ENCODE measurements around the gene TXNDC11.

TXNDC11 gene

DNA sequence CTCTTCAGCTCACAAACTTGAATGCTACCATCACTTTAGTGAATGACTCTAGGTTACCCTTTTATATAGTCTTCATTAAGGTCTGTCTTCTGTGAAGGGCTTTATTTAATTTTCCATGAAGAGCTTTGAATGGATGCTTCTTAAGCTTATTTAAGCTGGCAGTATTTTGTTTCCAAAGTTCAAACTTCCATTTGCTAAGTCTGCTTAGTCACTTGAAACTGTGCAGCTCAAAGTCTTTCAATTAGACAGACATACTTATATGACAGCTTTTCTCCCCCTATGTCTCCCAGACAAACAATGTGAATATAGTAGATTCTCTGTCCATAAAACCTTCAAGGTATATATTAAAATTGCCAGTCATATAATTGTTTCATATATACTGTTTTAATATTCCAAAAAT lies 23.5 kb downstream of the TXNDC11 start:
- TF ChIP-seq, protein P1, sequence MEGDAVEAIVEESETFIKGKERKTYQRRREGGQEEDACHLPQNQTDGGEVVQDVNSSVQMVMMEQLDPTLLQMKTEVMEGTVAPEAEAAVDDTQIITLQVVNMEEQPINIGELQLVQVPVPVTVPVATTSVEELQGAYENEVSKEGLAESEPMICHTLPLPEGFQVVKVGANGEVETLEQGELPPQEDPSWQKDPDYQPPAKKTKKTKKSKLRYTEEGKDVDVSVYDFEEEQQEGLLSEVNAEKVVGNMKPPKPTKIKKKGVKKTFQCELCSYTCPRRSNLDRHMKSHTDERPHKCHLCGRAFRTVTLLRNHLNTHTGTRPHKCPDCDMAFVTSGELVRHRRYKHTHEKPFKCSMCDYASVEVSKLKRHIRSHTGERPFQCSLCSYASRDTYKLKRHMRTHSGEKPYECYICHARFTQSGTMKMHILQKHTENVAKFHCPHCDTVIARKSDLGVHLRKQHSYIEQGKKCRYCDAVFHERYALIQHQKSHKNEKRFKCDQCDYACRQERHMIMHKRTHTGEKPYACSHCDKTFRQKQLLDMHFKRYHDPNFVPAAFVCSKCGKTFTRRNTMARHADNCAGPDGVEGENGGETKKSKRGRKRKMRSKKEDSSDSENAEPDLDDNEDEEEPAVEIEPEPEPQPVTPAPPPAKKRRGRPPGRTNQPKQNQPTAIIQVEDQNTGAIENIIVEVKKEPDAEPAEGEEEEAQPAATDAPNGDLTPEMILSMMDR (IDR thresholded peaks at IDR 0.05; ENCODE audit: borderline replicate concordance, insufficient read depth, low read depth, low read length) = no peak
- H3K4me3 ChIP-seq (ENCODE audit: low read depth, low read length) = no peak overlapping the region

DNA sequence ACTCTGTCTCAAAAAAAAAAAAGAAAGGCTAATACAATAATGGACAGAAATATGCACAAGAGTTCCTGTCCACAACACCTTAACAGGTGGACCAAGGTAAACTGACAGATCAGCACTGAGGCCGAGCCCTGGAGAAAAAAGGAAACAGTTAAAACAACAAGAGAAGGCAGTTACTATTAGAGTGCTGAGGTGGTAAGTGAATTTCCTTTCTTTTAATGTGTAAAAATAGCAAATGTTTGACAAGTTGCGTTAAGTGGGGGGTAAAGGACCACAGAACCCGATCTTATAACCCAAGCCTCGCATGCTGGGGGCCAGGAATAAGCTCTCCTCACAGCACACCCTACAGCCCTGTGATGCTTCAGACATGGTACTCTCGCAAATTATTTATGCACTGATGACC lies 24.8 kb downstream of the TXNDC11 start:
- TF ChIP-seq, protein P1 (IDR thresholded peaks at IDR 0.05; ENCODE audit: borderline replicate concordance, insufficient read depth, low read depth, low read length) = no peak
- no peak overlapping the region for H3K4me3 ChIP-seq (ENCODE audit: low read depth, low read length)

DNA sequence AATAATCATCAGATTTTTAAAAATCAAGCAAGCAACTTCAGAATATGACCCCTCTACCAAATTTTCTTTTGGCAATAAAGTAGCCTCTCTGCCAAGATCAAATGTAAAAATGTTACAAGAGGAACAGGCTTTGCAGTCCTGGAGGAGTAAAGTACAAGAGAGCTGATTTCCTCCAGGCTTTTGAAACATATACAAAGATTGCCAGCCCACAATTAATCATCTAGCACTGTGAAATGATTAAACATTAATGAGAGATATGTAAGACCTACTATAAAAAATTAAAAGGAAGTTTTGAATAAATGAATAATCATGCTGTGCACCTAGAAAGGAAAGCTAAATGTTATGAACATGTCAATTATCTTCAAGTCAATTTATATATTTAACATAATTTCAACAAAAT lies 26.3 kb downstream of the TXNDC11 start:
- H3K4me3 ChIP-seq (ENCODE audit: low read depth, low read length) = no peak overlapping the region
- TF ChIP-seq, protein P1 (IDR thresholded peaks at IDR 0.05; ENCODE audit: borderline replicate concordance, insufficient read depth, low read depth, low read length) = no peak

DNA sequence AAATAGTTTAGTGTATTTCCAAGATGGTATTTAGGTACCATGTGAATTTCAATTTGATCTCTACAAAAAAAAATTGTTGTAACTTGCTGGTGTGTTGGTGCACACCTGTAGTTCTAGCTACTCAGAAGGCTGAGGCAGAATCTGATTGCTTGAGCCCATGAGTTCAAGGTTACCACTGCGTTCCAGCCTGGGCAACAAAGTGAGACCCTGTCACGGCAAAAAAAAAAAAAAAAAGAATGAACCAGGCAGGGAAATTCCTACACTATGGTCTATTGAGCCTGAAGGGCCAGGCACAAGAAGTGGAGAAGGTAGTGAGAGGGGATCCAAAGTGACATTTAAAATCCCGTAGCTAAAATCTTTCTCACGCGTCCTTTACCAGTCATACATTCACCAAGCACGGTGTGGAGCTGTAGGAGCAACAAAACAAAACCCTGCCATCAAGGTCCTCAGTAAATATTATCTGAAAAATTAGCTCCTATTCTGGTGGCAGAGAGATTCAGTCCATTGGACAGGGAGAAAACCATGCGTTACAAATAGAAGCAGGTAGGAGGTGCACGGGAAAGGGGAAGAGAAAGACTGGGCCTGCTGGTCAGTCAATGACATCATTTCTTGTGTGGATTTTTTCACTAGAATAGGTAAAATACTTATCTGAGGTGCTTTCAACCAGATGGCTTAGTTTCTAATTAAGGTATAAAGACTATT lies 27.3 kb downstream of the TXNDC11 start:
- TF ChIP-seq, protein P1 (IDR thresholded peaks at IDR 0.05; ENCODE audit: borderline replicate concordance, insufficient read depth, low read depth, low read length) = no peak
- H3K4me3 ChIP-seq (ENCODE audit: low read depth, low read length) = no peak overlapping the region

DNA sequence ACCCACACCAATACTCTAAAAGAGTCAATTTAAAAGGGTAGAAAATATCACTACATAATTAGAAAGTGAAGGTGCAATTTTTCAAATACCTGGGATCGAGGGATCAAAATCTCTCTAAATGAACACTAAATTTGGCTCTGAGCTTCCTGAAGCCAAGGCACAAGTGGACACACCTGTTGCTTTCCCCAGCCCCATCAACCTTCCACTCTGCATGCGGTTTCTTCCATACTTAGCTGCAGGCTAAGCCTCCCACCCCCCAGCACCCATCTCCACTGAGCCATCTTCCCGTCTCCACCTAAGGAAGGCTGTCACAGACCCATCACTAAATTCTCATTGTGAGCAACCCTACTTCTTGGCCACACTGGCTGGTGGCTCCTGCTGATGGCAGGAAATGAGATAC lies 30.5 kb downstream of the TXNDC11 start:
- TF ChIP-seq, protein P1 (IDR thresholded peaks at IDR 0.05; ENCODE audit: borderline replicate concordance, insufficient read depth, low read depth, low read length) = no peak

DNA sequence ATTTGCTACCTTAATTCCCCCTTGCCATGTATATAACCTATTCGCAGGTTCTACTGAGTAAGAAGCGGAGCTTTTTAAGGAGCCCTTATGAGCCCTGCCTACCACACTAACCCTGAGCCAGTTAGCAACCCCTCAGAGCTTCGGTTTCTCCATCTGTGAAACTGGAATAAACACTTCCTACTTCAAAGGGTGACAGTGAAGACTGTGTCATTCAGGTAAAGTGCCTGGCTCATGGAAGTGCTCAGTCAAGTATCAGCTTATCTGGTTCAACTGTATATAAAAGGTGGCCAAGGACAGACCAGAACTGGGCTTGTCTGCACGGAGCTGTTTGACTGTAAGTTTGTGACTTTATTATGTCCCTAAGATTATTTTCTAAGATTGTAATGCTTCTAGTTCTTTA lies 31.0 kb downstream of the TXNDC11 start:
- TF ChIP-seq, protein P1 (IDR thresholded peaks at IDR 0.05; ENCODE audit: borderline replicate concordance, insufficient read depth, low read depth, low read length) = no peak
- H3K4me3 ChIP-seq (ENCODE audit: low read depth, low read length) = no peak overlapping the region

More for the DNA sequence above, 30.5 kb downstream of the TXNDC11 start:
- no peak overlapping the region for H3K4me3 ChIP-seq (ENCODE audit: low read depth, low read length)

DNA sequence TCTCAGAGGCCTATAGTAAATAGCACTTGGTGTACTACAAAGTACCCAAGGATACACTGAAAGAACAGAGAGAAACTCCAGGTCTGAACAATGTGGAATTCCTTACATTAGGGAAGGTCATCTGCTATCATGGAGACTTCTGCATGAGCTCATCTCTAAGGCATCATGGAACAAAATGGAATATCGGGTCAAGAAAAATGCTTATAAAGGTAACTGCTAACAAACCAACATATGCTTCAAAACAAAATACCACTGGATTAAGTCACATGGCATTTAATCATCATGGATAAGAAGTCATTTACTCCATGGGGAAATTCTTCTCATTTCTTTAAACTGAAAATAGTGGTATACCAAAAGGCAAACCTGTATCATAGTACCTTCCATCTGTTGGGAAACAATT lies 34.2 kb downstream of the TXNDC11 start:
- TF ChIP-seq, protein P1 (IDR thresholded peaks at IDR 0.05; ENCODE audit: borderline replicate concordance, insufficient read depth, low read depth, low read length) = no peak
- H3K4me3 ChIP-seq (ENCODE audit: low read depth, low read length) = no peak overlapping the region

Measured in GM12875 (cell line).